Measurements from ENCODE around the gene FAM171A1. TPM values are rescaled to one million over a fixed set of nuclear protein-coding genes. Genes with fewer than 3 reads are reported as not detected.

The FAM171A1 gene
- total RNA-seq, 2 donors from 2014 or later, result 22.1 to 29.1 TPM

- Histone ChIP-seq H3K4me3 (no peak overlapping the region), H3K36me3 (replicated peaks in 1 of 2; ENCODE audit: insufficient read depth in 1 of 2, low read depth in 2 of 2) (no peaks in the 10 kb centered on the region), H3K27ac (no peak overlapping the region), H3K9me3 (no peaks in the 10 kb centered on the region), H3K27me3 (no peaks in the 10 kb centered on the region), H3K4me1 (no peaks in the 10 kb centered on the region)
- no peak for ATAC-seq
- intact Hi-C loops (cut with DNase I), result no loop called here
- TF ChIP-seq CTCF (IDR thresholded peaks at IDR 0.05) (no peak), POLR2A (IDR thresholded peaks at IDR 0.05) (no peak)
- no peak for DNase-seq
- 74 to 79% methylated on average over 8 of the region's 8 CpGs for WGBS, 2 donors
Measured at GRCh38 chr10:15182540-15183207, 188.4 kb downstream of the FAM171A1 start.

GRCh38 chr10:15181576-15182156, 189.4 kb downstream of the FAM171A1 start:
- intact Hi-C loops (cut with DNase I), result no loop called here
- TF ChIP-seq POLR2A (IDR thresholded peaks at IDR 0.05) (no peak), CTCF (IDR thresholded peaks at IDR 0.05) (no peak)
- H3K4me1 ChIP-seq, result no peaks in the 10 kb centered on the region
- H3K4me3 ChIP-seq, result no peak overlapping the region
- DNase-seq (no peak), ATAC-seq (no peak)
- no peak overlapping the region for H3K27ac ChIP-seq
- H3K36me3 ChIP-seq (replicated peaks in 1 of 2; ENCODE audit: insufficient read depth in 1 of 2, low read depth in 2 of 2), result no peaks in the 10 kb centered on the region
- no peaks in the 10 kb centered on the region for H3K27me3 ChIP-seq
- WGBS, 2 donors, result 59 to 70% methylated on average over 2 of the region's 2 CpGs
- H3K9me3 ChIP-seq, result no peaks in the 10 kb centered on the region

- Histone ChIP-seq H3K9me3 (no peaks in the 10 kb centered on the region), H3K36me3 (replicated peaks in 1 of 2; ENCODE audit: insufficient read depth in 1 of 2, low read depth in 2 of 2) (no peaks in the 10 kb centered on the region), H3K4me1 (no peaks in the 10 kb centered on the region), H3K27ac (no peak overlapping the region), H3K4me3 (no peak overlapping the region), H3K27me3 (no peaks in the 10 kb centered on the region)
- 56 to 58% methylated on average over 5 of the region's 5 CpGs for WGBS, 2 donors
- ATAC-seq (no peak), DNase-seq (no peak)
- TF ChIP-seq POLR2A (IDR thresholded peaks at IDR 0.05) (no peak), CTCF (IDR thresholded peaks at IDR 0.05) (no peak)
- intact Hi-C loops (cut with DNase I), result no loop called here
Measured at GRCh38 chr10:15180736-15181135, 190.4 kb downstream of the FAM171A1 start.

GRCh38 chr10:15176269-15176668, 194.8 kb downstream of the FAM171A1 start:
- no peak for TF ChIP-seq CTCF (IDR thresholded peaks at IDR 0.05)
- TF ChIP-seq POLR2A (IDR thresholded peaks at IDR 0.05), result no peak
- 97 to 98% methylated on average over 3 of the region's 3 CpGs for WGBS, 2 donors
- H3K4me1 ChIP-seq, result no peaks in the 10 kb centered on the region
- no peak for ATAC-seq
- intact Hi-C loops (cut with DNase I), result no loop called here
- H3K36me3 ChIP-seq (replicated peaks in 1 of 2; ENCODE audit: insufficient read depth in 1 of 2, low read depth in 2 of 2), result no peaks in the 10 kb centered on the region
- no peaks in the 10 kb centered on the region for H3K27me3 ChIP-seq
- no peaks in the 10 kb centered on the region for H3K9me3 ChIP-seq
- H3K4me3 ChIP-seq, result no peak overlapping the region
- no peak for DNase-seq
- no peak overlapping the region for H3K27ac ChIP-seq

- Histone ChIP-seq H3K4me3 (no peak overlapping the region), H3K36me3 (replicated peaks in 1 of 2; ENCODE audit: insufficient read depth in 1 of 2, low read depth in 2 of 2) (no peaks in the 10 kb centered on the region), H3K27me3 (no peaks in the 10 kb centered on the region), H3K4me1 (no peaks in the 10 kb centered on the region), H3K27ac (no peak overlapping the region), H3K9me3 (no peaks in the 10 kb centered on the region)
- intact Hi-C loops (cut with DNase I), result no loop called here
- ATAC-seq, result no peak
- 79 to 81% methylated on average over 6 of the region's 6 CpGs for WGBS, 2 donors
- no peak for DNase-seq
- TF ChIP-seq CTCF (IDR thresholded peaks at IDR 0.05), result no peak
- no peak for TF ChIP-seq POLR2A (IDR thresholded peaks at IDR 0.05)
Measured at GRCh38 chr10:15175587-15175986, 195.5 kb downstream of the FAM171A1 start.

All from body of pancreas (tissue), 4 donors.